K562 (cell line): ENCODE results near the gene ESR2.

Source experiments
- CREB5 ChIP-seq: fragments of 250-450 bp; sonication (Bioruptor Pico); IDR thresholded peaks from 2 replicates; pipeline ENCODE4 v1.5.0; 2020; ENCODE audit warnings: mild to moderate bottlenecking
- CTCF ChIP-seq, 3 experiments: IDR thresholded peaks in 2 of 3; conservative IDR thresholded peaks in 1 of 3; 2 replicates each; pipeline ENCODE4 v1.5.1; 2011 to 2012; ENCODE audit warnings: low read length in 3 of 3, mild to moderate bottlenecking in 3 of 3, control low read depth in 2 of 3, improper control_type of control experiment in 1 of 3, inconsistent platforms in 1 of 3, low read depth in 1 of 3, mixed read lengths in 1 of 3, moderate library complexity in 1 of 3; ENCODE audit not compliant: insufficient read depth in 2 of 3
- E2F1 ChIP-seq: sonication (generic); formaldehyde crosslinking; IDR thresholded peaks from 2 replicates; pipeline ENCODE4 v1.8.1; 2023; ENCODE audit warnings: mild to moderate bottlenecking, missing genetic modification reagents, moderate library complexity
- E2F4 ChIP-seq: sonication (generic); formaldehyde crosslinking; IDR thresholded peaks from 2 replicates; pipeline ENCODE4 v1.8.0; 2022; ENCODE audit warnings: mild to moderate bottlenecking, low read depth, missing genetic modification reagents
- EZH2 ChIP-seq: IDR thresholded peaks from 2 replicates; pipeline ENCODE4 v1.6.1; 2012; ENCODE audit warnings: low read depth, mild to moderate bottlenecking, inconsistent platforms, low read length, borderline replicate concordance
- HIVEP1 ChIP-seq: fragments of 250-450 bp; sonication (Bioruptor Pico); IDR thresholded peaks from 2 replicates; pipeline ENCODE4 v1.4.0; 2020; ENCODE audit warnings: mild to moderate bottlenecking
- LARP7 ChIP-seq: fragments of 450-650 bp; IDR thresholded peaks from 2 replicates; pipeline ENCODE4 v1.6.1; 2016
- MTF1 ChIP-seq: fragments of 250-450 bp; sonication (Bioruptor Pico); IDR thresholded peaks from 2 replicates; pipeline ENCODE4 v1.9.0; 2021; ENCODE audit warnings: moderate library complexity, mild to moderate bottlenecking, inconsistent platforms, borderline replicate concordance
- PATZ1 ChIP-seq: fragments of 250-450 bp; sonication (Bioruptor Pico); IDR thresholded peaks from 2 replicates; pipeline ENCODE4 v1.5.0; 2020; ENCODE audit warnings: mild to moderate bottlenecking, borderline replicate concordance
- POLR2G ChIP-seq: fragments of 200-400 bp; formaldehyde crosslinking; IDR thresholded peaks from 2 replicates; pipeline ENCODE4 v1.6.1; 2017; ENCODE audit warnings: low read depth, mild to moderate bottlenecking, antibody characterized with exemption, low read length, moderate library complexity
- TOE1 ChIP-seq, 2 experiments: fragments of 450-650 bp in 1 of 2; sonication (generic) in 1 of 2; formaldehyde crosslinking in 1 of 2; IDR thresholded peaks; 2 replicates each; pipeline versions ENCODE4 v1.7.1 to v1.8.0; 2016 to 2022; ENCODE audit warnings: borderline replicate concordance in 2 of 2, mild to moderate bottlenecking in 2 of 2, antibody characterized with exemption in 1 of 2, inconsistent platforms in 1 of 2, low read depth in 1 of 2, missing genetic modification reagents in 1 of 2, moderate library complexity in 1 of 2
- YY1 ChIP-seq, 3 experiments: IDR thresholded peaks; 2 replicates each; pipeline ENCODE4 v1.6.1; 2011; ENCODE audit warnings: low read length in 2 of 3, mild to moderate bottlenecking in 2 of 3, moderate library complexity in 2 of 3, borderline replicate concordance in 1 of 3, control low read depth in 1 of 3, low read depth in 1 of 3; ENCODE audit not compliant: insufficient read depth in 3 of 3, insufficient replicate concordance in 2 of 3, control insufficient read depth in 1 of 3, insufficient read length in 1 of 3; ENCODE audit errors: extremely low read depth in 1 of 3
- ZBTB12 ChIP-seq: fragments of 250-450 bp; sonication (Bioruptor Pico); IDR thresholded peaks from 2 replicates; pipeline ENCODE4 v1.4.0; 2020

- TF ChIP-seq CTCF (IDR thresholded peaks at IDR 0.05 in 2 of 3, conservative IDR thresholded peaks at IDR 0.05 in 1 of 3; ENCODE audit: insufficient read depth in 2 of 3, low read depth in 1 of 3, low read length in 3 of 3): no peak
- no peak for TF ChIP-seq CREB5
- TF ChIP-seq PATZ1 (CRISPR knock-in tag): no peak
- no peak for TF ChIP-seq HIVEP1 (CRISPR knock-in tag)
- TF ChIP-seq POLR2G: no peak
- TF ChIP-seq MTF1: no peak
- no peak for TF ChIP-seq E2F4 (CRISPR knock-in tag)
- TF ChIP-seq E2F1: no peak
- TF ChIP-seq LARP7: no peak
- TF ChIP-seq TOE1 (IDR thresholded peaks at IDR 0.05; ENCODE audit: borderline replicate concordance): no peak
- no peak for TF ChIP-seq TOE1 (CRISPR knock-in tag; IDR thresholded peaks at IDR 0.05; ENCODE audit: borderline replicate concordance, low read depth)
- no peak for TF ChIP-seq EZH2
- no peak for TF ChIP-seq ZBTB12 (CRISPR knock-in tag)
- no peak for TF ChIP-seq YY1 (IDR thresholded peaks at IDR 0.05; ENCODE audit: borderline replicate concordance in 1 of 3, control insufficient read depth in 1 of 3, extremely low read depth in 1 of 3, insufficient read depth in 3 of 3, insufficient read length in 1 of 3, insufficient replicate concordance in 2 of 3, low read depth in 1 of 3, low read length in 2 of 3)
Measured at GRCh38 chr14:64185184-64185583, 109.0 kb downstream of the ESR2 start.
